ENCODE data around the gene TTC28. TPM values are rescaled to one million over a fixed set of nuclear protein-coding genes. Genes with fewer than 3 reads are reported as not detected.

Gene TTC28
- total RNA-seq, 1 experiment from 2014 or later = 0.12 TPM

- ChIA-PET CTCF (no interaction called here), POLR2A (no interaction called here), RAD21 (ENCODE audit: low non-redundant PET in 1 of 2, low total read pairs in 2 of 2, uncharacterized antibody in 2 of 2, unreplicated experiment in 2 of 2) (no interaction called here)
- H3K4me2 ChIP-seq (ENCODE audit: low read length) = no peak overlapping the region
- no peak overlapping the region for H3K4me3 ChIP-seq (replicated peaks in 1 of 2; ENCODE audit: low read depth in 1 of 2, low read length in 2 of 2)
- H3K4me1 ChIP-seq (ENCODE audit: control insufficient read depth in 1 of 2, insufficient read depth in 2 of 2, low read length in 2 of 2) = no peaks in the 10 kb centered on the region
- TF ChIP-seq EZH2 (IDR thresholded peaks at IDR 0.05) (no peak), SP1 (IDR thresholded peaks at IDR 0.05; ENCODE audit: low read depth) (no peak), MAX (IDR thresholded peaks at IDR 0.05) (no peak), ELF1 (IDR thresholded peaks at IDR 0.05; ENCODE audit: borderline replicate concordance, low read depth) (no peak), CBX3 (IDR thresholded peaks at IDR 0.05; ENCODE audit: low read depth) (no peak), POLR2A (IDR thresholded peaks at IDR 0.05; ENCODE audit: borderline replicate concordance, extremely low read depth, insufficient read depth, insufficient read length) (no peak)
- no peaks in the 10 kb centered on the region for H3K9me3 ChIP-seq (ENCODE audit: control insufficient read depth in 1 of 2, insufficient read depth in 1 of 2, low read depth in 1 of 2, low read length in 2 of 2)
- no peaks in the 10 kb centered on the region for H3K79me2 ChIP-seq (ENCODE audit: insufficient read depth, low read length)
- ATAC-seq = no peak
- H3K9ac ChIP-seq (ENCODE audit: low read length) = no peak overlapping the region
- no peak for DNase-seq (ENCODE audit: low read depth, low spot score)
- intact Hi-C loops (cut with micrococcal nuclease) = no loop called here
- no peaks in the 10 kb centered on the region for H3K36me3 ChIP-seq (ENCODE audit: control insufficient read depth in 1 of 2, insufficient read depth in 2 of 2, low read length in 2 of 2)
- no peaks in the 10 kb centered on the region for H3K27me3 ChIP-seq (ENCODE audit: insufficient read depth, low read length)
- H3K9me2 ChIP-seq (ENCODE audit: insufficient read depth) = no peaks in the 10 kb centered on the region
- no peaks in the 10 kb centered on the region for H4K20me1 ChIP-seq (ENCODE audit: insufficient read depth)
- no TSS peak for BruUV-seq (replicated peaks)
- H2AFZ ChIP-seq (ENCODE audit: low read depth, low read length, poor library complexity, severe bottlenecking) = no peak overlapping the region
- no peak overlapping the region for H3K27ac ChIP-seq (ENCODE audit: low read depth, low read length)
Observed at GRCh38 chr22:27998511-27999410, 680.9 kb downstream of the TTC28 start.

GRCh38 chr22:27997538-27997937 lies 682.1 kb downstream of the TTC28 start:
- TF ChIP-seq POLR2A (IDR thresholded peaks at IDR 0.05; ENCODE audit: borderline replicate concordance, extremely low read depth, insufficient read depth, insufficient read length) (no peak), EZH2 (IDR thresholded peaks at IDR 0.05) (no peak), TCF7L2 (IDR thresholded peaks at IDR 0.05; ENCODE audit: borderline replicate concordance, extremely low read depth, insufficient read depth, insufficient read length) (no peak), ATF3 (IDR thresholded peaks at IDR 0.05) (no peak), ELF1 (IDR thresholded peaks at IDR 0.05; ENCODE audit: borderline replicate concordance, low read depth) (no peak), SRF (IDR thresholded peaks at IDR 0.05; ENCODE audit: low read depth) (no peak), RAD21 (IDR thresholded peaks at IDR 0.05; ENCODE audit: low read depth) (no peak), POLR2AphosphoS5 (IDR thresholded peaks at IDR 0.05; ENCODE audit: low read depth, low read length) (no peak), SP1 (IDR thresholded peaks at IDR 0.05; ENCODE audit: low read depth) (no peak), SIN3A (IDR thresholded peaks at IDR 0.05; ENCODE audit: low read depth) (no peak), EGR1 (IDR thresholded peaks at IDR 0.05; ENCODE audit: low read depth) (no peak), CEBPB (IDR thresholded peaks at IDR 0.05; ENCODE audit: low read depth) (no peak), CTCF (IDR thresholded peaks at IDR 0.05 in 2 of 3, conservative IDR thresholded peaks at IDR 0.05 in 1 of 3; ENCODE audit: borderline replicate concordance in 1 of 3, insufficient read depth in 1 of 3, low read depth in 2 of 3, low read length in 2 of 3) (no peak), YY1 (IDR thresholded peaks at IDR 0.05; ENCODE audit: extremely low read depth, insufficient replicate concordance, low read depth, low read length) (no peak), MAX (IDR thresholded peaks at IDR 0.05) (no peak), FOSL1 (IDR thresholded peaks at IDR 0.05; ENCODE audit: low read depth) (no peak)

More at GRCh38 chr22:27997538-27997937, 682.1 kb downstream of the TTC28 start:
- no peak overlapping the region for H3K27ac ChIP-seq (ENCODE audit: low read depth, low read length)
- no TSS peak for BruUV-seq (replicated peaks)
- H3K9me3 ChIP-seq (ENCODE audit: control insufficient read depth in 1 of 2, insufficient read depth in 1 of 2, low read depth in 1 of 2, low read length in 2 of 2) = no peaks in the 10 kb centered on the region
- DNase-seq (ENCODE audit: low read depth, low spot score) (no peak), ATAC-seq (no peak)
- RAD21 ChIA-PET (ENCODE audit: low non-redundant PET in 1 of 2, low total read pairs in 2 of 2, uncharacterized antibody in 2 of 2, unreplicated experiment in 2 of 2) = interaction anchor here in 1 of 2 experiments (0.6 kb wide), 1 partner anchor 372 kb away, joined by 3 read pairs; no protein-coding TSS in a partner anchor
- CTCF ChIA-PET = interaction anchor here (0.6 kb wide), 1 partner anchor 860 kb away, joined by 3 read pairs; no protein-coding TSS in a partner anchor
- POLR2A ChIA-PET = no interaction called here
- H3K9ac ChIP-seq (ENCODE audit: low read length) = no peak overlapping the region
- H3K4me2 ChIP-seq (ENCODE audit: low read length) = no peak overlapping the region
- no peak overlapping the region for H3K4me3 ChIP-seq (replicated peaks in 1 of 2; ENCODE audit: low read depth in 1 of 2, low read length in 2 of 2)
- H3K9me2 ChIP-seq (ENCODE audit: insufficient read depth) = no peaks in the 10 kb centered on the region
- no peaks in the 10 kb centered on the region for H3K79me2 ChIP-seq (ENCODE audit: insufficient read depth, low read length)
- H3K27me3 ChIP-seq (ENCODE audit: insufficient read depth, low read length) = no peaks in the 10 kb centered on the region
- intact Hi-C loops (cut with micrococcal nuclease) = no loop called here
- H3K36me3 ChIP-seq (ENCODE audit: control insufficient read depth in 1 of 2, insufficient read depth in 2 of 2, low read length in 2 of 2) = no peaks in the 10 kb centered on the region
- no peaks in the 10 kb centered on the region for H3K4me1 ChIP-seq (ENCODE audit: control insufficient read depth in 1 of 2, insufficient read depth in 2 of 2, low read length in 2 of 2)
- no peaks in the 10 kb centered on the region for H4K20me1 ChIP-seq (ENCODE audit: insufficient read depth)
- H2AFZ ChIP-seq (ENCODE audit: low read depth, low read length, poor library complexity, severe bottlenecking) = no peak overlapping the region
